ENCODE data around the gene ZNF84. TPM values are rescaled to one million over a fixed set of nuclear protein-coding genes. Genes with fewer than 3 reads are reported as not detected.

The ZNF84 gene
- polyA plus RNA-seq, 1 donor, result 24.1 TPM

Other genes starting within 250 kb of the ZNF84 start
- 40.5 TPM for gene GOLGA3, start 208.6 kb upstream of the ZNF84 start, polyA plus RNA-seq (ENCODE audit: insufficient read length)
- gene CHFR, start 149.9 kb upstream of the ZNF84 start, polyA plus RNA-seq (ENCODE audit: insufficient read length), result 16.8 TPM
- gene ZNF605, start 81.2 kb upstream of the ZNF84 start, polyA plus RNA-seq (ENCODE audit: insufficient read length), result 12.4 TPM
- 8.5 TPM for gene ZNF26, start 51.1 kb upstream of the ZNF84 start, polyA plus RNA-seq (ENCODE audit: insufficient read length)
- 16.0 TPM for gene ZNF140, start 43.4 kb downstream of the ZNF84 start, polyA plus RNA-seq (ENCODE audit: insufficient read length)
- gene ZNF891, start 92.8 kb downstream of the ZNF84 start, polyA plus RNA-seq (ENCODE audit: insufficient read length), result 2.2 TPM
- 6.8 TPM for gene ZNF10, start 93.1 kb downstream of the ZNF84 start, polyA plus RNA-seq (ENCODE audit: insufficient read length)
- gene ZNF268, start 144.0 kb downstream of the ZNF84 start, polyA plus RNA-seq (ENCODE audit: insufficient read length), result 6.8 TPM
- gene ANHX, start 198.4 kb downstream of the ZNF84 start, polyA plus RNA-seq (ENCODE audit: insufficient read length), result not detected

All from forelimb muscle (tissue), 1 donor.